Large intestine (tissue), 3 donors: Measurements from ENCODE around the gene KRT35. TPM values are rescaled to one million over a fixed set of nuclear protein-coding genes. Genes with fewer than 3 reads are reported as not detected.
A peak's percentile ranks its signal among the peaks of the same experiment; 100 is the strongest.

Source experiments
- DNase-seq, 2 donors: peaks; one replicate each; pipeline versions ENCODE4 v3.0.0 to v3.0.0-alpha.2; 2013
- H3K27ac ChIP-seq: one replicate; pipeline ENCODE4 v1.5.1; 2013; ENCODE audit warnings: low read length
- H3K27me3 ChIP-seq: 2 replicates; pipeline ENCODE4 v1.6.1; 2013; ENCODE audit warnings: low read length; ENCODE audit not compliant: control insufficient read depth, insufficient read depth
- H3K36me3 ChIP-seq: 2 replicates; pipeline ENCODE4 v1.6.1; 2013; ENCODE audit warnings: low read length; ENCODE audit not compliant: control insufficient read depth, insufficient read depth
- H3K4me1 ChIP-seq: one replicate; pipeline ENCODE4 v1.6.1; 2013; ENCODE audit warnings: low read length; ENCODE audit not compliant: control insufficient read depth, insufficient read depth
- H3K4me3 ChIP-seq: one replicate; pipeline ENCODE4 v1.5.1; 2013; ENCODE audit warnings: low read length
- H3K9me3 ChIP-seq: one replicate; pipeline ENCODE4 v1.6.1; 2013; ENCODE audit warnings: mild to moderate bottlenecking, low read depth, low read length, moderate library complexity; ENCODE audit not compliant: control insufficient read depth
- WGBS: methylation state at CpG from one replicate; pipeline ENCODE4 v1.1.5; 2013; ENCODE audit warnings: low lambda C conversion rate; ENCODE audit not compliant: insufficient coverage; 5-methylcytosine and 5-hydroxymethylcytosine counted together
- polyA plus RNA-seq: library from polyadenylated mRNA; unstranded; fragments of 120-200 nt; gene quantifications from one replicate; pipeline ENCODE4 v1.2.1, GENCODE V29; 2013

The KRT35 gene
- polyA plus RNA-seq, 1 donor, result not detected

GRCh38 chr17:41521574-41522261 lies 40.8 kb upstream of the KRT35 start:
- H3K4me1 ChIP-seq, result peaks cover 51% of the 10 kb centered on the region
- WGBS, result no CpG with 5 or more reads among the region's 6 CpGs
- no peaks in the 10 kb centered on the region for H3K9me3 ChIP-seq

GRCh38 chr17:41520821-41521521 lies 40.0 kb upstream of the KRT35 start:
- Histone ChIP-seq H3K4me1 (peaks cover 51% of the 10 kb centered on the region), H3K36me3 (no peaks in the 10 kb centered on the region), H3K9me3 (no peaks in the 10 kb centered on the region), H3K27ac (peak overlapping the region; percentile 74), H3K4me3 (no peak overlapping the region), H3K27me3 (peaks cover 2% of the 10 kb centered on the region)
- WGBS, result no CpG with 5 or more reads among the region's 10 CpGs
- DNase-seq, result peak in 1 of 2 donors; percentile 71

More at GRCh38 chr17:41521574-41522261, 40.8 kb upstream of the KRT35 start:
- Histone ChIP-seq H3K27ac (peak overlapping the region; percentile 74), H3K4me3 (no peak overlapping the region), H3K36me3 (no peaks in the 10 kb centered on the region), H3K27me3 (peaks cover 8% of the 10 kb centered on the region)
- peak; percentile 92 to 95 for DNase-seq

DNA sequence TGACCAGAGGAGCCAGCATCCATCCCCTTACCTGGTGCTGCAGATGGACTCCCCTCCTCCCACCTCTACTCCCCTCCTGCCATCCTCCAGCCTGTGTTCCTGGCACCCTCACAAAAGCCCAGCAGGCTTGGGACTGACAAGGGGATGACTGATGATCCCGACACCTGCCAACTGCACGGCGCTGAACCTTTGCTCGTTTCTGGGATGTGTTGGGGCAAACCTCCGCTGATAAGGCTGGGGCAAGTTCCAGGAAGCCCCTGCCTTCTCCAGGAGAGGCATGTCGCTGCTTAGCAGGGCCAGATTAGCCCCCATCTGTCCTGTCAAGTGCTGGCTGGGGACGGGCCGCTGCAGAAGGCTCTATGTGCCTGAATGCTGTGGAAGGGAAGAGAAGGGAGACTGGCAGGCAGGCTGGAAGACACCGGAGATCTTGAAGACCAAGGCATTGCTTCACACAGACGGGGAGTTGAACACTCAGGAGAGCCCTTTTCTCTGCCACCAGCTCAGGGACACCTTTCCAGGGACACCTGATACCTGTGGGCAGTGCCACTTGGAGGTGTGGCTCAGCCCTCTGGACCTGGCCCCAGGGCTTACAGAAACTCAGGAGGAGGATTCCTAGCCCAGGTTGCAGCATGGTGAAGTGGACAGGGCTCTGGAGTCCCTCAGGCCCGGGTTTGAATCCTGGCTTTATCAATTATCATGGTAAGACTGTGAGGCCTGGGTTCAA lies 38.7 kb upstream of the KRT35 start:
- Histone ChIP-seq H3K27me3 (no peaks in the 10 kb centered on the region), H3K4me3 (no peak overlapping the region), H3K4me1 (peaks cover 51% of the 10 kb centered on the region), H3K27ac (peak overlapping the region; percentile 74), H3K36me3 (no peaks in the 10 kb centered on the region), H3K9me3 (no peaks in the 10 kb centered on the region)
- DNase-seq, result peak; percentile 64 to 80
- WGBS, result no CpG with 5 or more reads among the region's 11 CpGs

- H3K27ac ChIP-seq, result peak within 1 kb of the TSS; percentile 74
- 80% methylated on average over 1 of the region's 8 CpGs for WGBS
- H3K4me3 ChIP-seq, result no peak within 1 kb of the TSS
- no peaks in the 10 kb centered on the region for H3K36me3 ChIP-seq
- DNase-seq, result peak in 1 of 2 donors; percentile 12
- H3K9me3 ChIP-seq, result no peaks in the 10 kb centered on the region
- peaks cover 50% of the 10 kb centered on the region for H3K4me1 ChIP-seq
- no peaks in the 10 kb centered on the region for H3K27me3 ChIP-seq
These were observed 38.0 kb upstream of the KRT35 start, which contains the start of gene KRT15 for GRCh38 chr17:41518789-41519449. Gene KRT15, minus strand, starts transcription at chr17:41518890. Its CDS starts 63 bp downstream, at chr17:41518827.

- Histone ChIP-seq H3K27me3 (no peaks in the 10 kb centered on the region), H3K9me3 (no peaks in the 10 kb centered on the region), H3K4me1 (peaks cover 43% of the 10 kb centered on the region), H3K36me3 (no peaks in the 10 kb centered on the region), H3K4me3 (no peak overlapping the region), H3K27ac (no peak overlapping the region)
- no peak for DNase-seq
- no CpG with 5 or more reads among the region's 3 CpGs for WGBS
These were observed 37.1 kb upstream of the KRT35 start for GRCh38 chr17:41518031-41518430.

GRCh38 chr17:41516830-41517283 lies 35.9 kb upstream of the KRT35 start:
- Histone ChIP-seq H3K27me3 (no peaks in the 10 kb centered on the region), H3K36me3 (no peaks in the 10 kb centered on the region), H3K27ac (no peak overlapping the region), H3K4me3 (no peak overlapping the region), H3K4me1 (peaks cover 31% of the 10 kb centered on the region), H3K9me3 (no peaks in the 10 kb centered on the region)
- no CpG with 5 or more reads among the region's 14 CpGs for WGBS
- no peak for DNase-seq

DNA sequence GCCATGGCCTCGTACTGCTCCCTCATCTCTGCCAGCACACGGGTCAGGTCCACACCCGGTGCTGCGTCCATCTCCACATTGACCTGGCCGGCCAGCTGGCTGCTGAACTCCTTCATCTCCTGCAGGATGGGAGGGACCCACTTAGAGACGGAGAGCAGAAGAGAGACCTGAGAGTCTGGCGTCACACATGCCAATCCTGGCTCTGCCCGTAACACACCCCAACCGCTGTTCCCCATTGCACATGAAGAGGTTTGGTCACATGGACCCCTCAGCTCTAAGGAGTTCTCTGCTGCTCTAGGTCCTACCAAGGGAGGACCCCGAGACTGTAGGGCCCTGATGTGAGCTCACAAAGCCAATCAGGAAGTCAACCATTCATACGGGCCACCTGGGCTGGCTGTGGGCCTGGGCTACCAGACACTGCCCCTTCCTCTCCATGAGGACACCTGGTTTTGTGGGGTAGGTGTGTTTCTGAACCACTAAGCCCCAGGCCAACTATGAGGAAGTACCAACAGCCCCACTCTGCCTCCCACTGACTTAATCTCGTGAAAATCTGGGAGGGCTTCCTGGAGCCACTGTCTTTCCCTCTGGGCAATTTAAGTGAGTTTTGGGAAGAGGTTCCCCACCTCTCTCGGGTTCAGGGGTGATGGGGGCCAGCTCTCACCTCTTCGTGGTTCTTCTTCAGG lies 35.3 kb upstream of the KRT35 start:
- Histone ChIP-seq H3K4me1 (peaks cover 31% of the 10 kb centered on the region), H3K9me3 (no peaks in the 10 kb centered on the region), H3K27ac (no peak overlapping the region), H3K4me3 (no peak overlapping the region), H3K36me3 (no peaks in the 10 kb centered on the region), H3K27me3 (peaks cover 2% of the 10 kb centered on the region)
- WGBS, result no CpG with 5 or more reads among the region's 14 CpGs
- DNase-seq, result no peak

DNA sequence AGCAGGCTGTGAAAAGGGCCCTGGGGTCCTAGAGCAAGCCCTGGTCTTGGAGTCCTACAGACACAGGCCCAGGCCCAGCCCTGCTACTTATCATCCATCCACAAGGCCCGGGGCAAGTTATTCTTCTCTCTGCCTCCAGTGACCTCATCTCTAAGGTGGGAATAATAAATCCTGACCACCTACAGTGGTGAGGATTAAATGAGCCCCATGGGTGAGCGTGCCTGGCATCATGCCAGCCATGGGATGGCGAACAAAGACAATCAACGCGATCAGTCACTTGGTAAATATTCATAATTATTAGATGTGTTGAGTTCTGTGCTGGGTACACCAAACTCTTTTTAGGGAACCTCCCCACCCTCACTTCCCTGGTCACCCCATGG lies 32.2 kb upstream of the KRT35 start:
- DNase-seq, result no peak
- Histone ChIP-seq H3K36me3 (no peaks in the 10 kb centered on the region), H3K27ac (no peak overlapping the region), H3K9me3 (no peaks in the 10 kb centered on the region), H3K4me3 (no peak overlapping the region), H3K27me3 (peaks cover 6% of the 10 kb centered on the region), H3K4me1 (peaks cover 14% of the 10 kb centered on the region)
- WGBS, result no CpG with 5 or more reads among the region's 5 CpGs

GRCh38 chr17:41512546-41513167 lies 31.7 kb upstream of the KRT35 start:
- no CpG with 5 or more reads among the region's 7 CpGs for WGBS
- H3K36me3 ChIP-seq, result no peaks in the 10 kb centered on the region

More at GRCh38 chr17:41512546-41513167, 31.7 kb upstream of the KRT35 start:
- Histone ChIP-seq H3K4me3 (no peak overlapping the region), H3K4me1 (peaks cover 14% of the 10 kb centered on the region), H3K27me3 (peaks cover 6% of the 10 kb centered on the region), H3K27ac (no peak overlapping the region), H3K9me3 (no peaks in the 10 kb centered on the region)
- DNase-seq, result no peak
